Endodermal cell (in vitro differentiated cells): ENCODE data around the gene RALGAPA2. TPM values are rescaled to one million over a fixed set of nuclear protein-coding genes. Genes with fewer than 3 reads are reported as not detected.

Source experiments
- DNase-seq: peaks from one replicate; pipeline ENCODE4 v3.0.0-alpha.2; 2017
- H3K27ac ChIP-seq: 2 replicates; pipeline ENCODE4 v1.5.1; 2013; ENCODE audit warnings: mild to moderate bottlenecking, low read depth, low read length, moderate library complexity
- H3K27me3 ChIP-seq: 2 replicates; pipeline ENCODE4 v1.6.1; 2013; ENCODE audit warnings: mild to moderate bottlenecking, low read length, moderate library complexity; ENCODE audit not compliant: insufficient read depth, control insufficient read depth, poor library complexity, severe bottlenecking
- H3K36me3 ChIP-seq: 2 replicates; pipeline ENCODE4 v1.7.0; 2013; ENCODE audit warnings: mild to moderate bottlenecking, low read length, moderate library complexity; ENCODE audit not compliant: control insufficient read depth, insufficient read depth
- H3K4me1 ChIP-seq: one replicate; pipeline ENCODE4 v1.7.0; 2013; ENCODE audit warnings: low read length; ENCODE audit not compliant: control insufficient read depth, insufficient read depth
- H3K4me3 ChIP-seq: 2 replicates; pipeline ENCODE4 v1.5.1; 2013; ENCODE audit warnings: mild to moderate bottlenecking, low read length, moderate library complexity
- H3K9ac ChIP-seq: 2 replicates; pipeline ENCODE4 v1.6.1; 2013; ENCODE audit warnings: mild to moderate bottlenecking, low read length, moderate library complexity; ENCODE audit not compliant: poor library complexity, severe bottlenecking; ENCODE audit errors: extremely low read depth
- H3K9me3 ChIP-seq: 2 replicates; pipeline ENCODE4 v1.6.1; 2013; ENCODE audit warnings: mild to moderate bottlenecking, low read length, moderate library complexity; ENCODE audit not compliant: control insufficient read depth
- H3K27ac Mint-ChIP-seq: 2 replicates; pipeline ENCODE4 v1.8.0; 2020; ENCODE audit warnings: mixed read lengths
- H3K27me3 Mint-ChIP-seq: 2 replicates; pipeline ENCODE4 v1.8.0; 2021; ENCODE audit warnings: mild to moderate bottlenecking, mixed read lengths; ENCODE audit not compliant: insufficient read depth
- H3K36me3 Mint-ChIP-seq: 2 replicates; pipeline ENCODE4 v1.8.0; 2020; ENCODE audit warnings: low read depth, mixed read lengths
- H3K4me1 Mint-ChIP-seq: 2 replicates; pipeline ENCODE4 v1.8.0; 2020; ENCODE audit warnings: mixed read lengths
- H3K4me3 Mint-ChIP-seq: 2 replicates; pipeline ENCODE4 v1.8.0; 2020; ENCODE audit warnings: mild to moderate bottlenecking, moderate library complexity, mixed read lengths
- H3K9me3 Mint-ChIP-seq: 2 replicates; pipeline ENCODE4 v1.8.0; 2020; ENCODE audit warnings: mild to moderate bottlenecking, mixed read lengths
- WGBS, 2 experiments: methylation state at CpG; one replicate each; pipeline versions ENCODE4 v1.1.5 to v1.1.7; 2013; ENCODE audit warnings: missing lambda C conversion rate in 2 of 2, mixed read lengths in 1 of 2; ENCODE audit not compliant: insufficient coverage in 1 of 2, insufficient read length in 1 of 2; 5-methylcytosine and 5-hydroxymethylcytosine counted together
- total RNA-seq, 2 donors: library from RNA; stranded (reverse); fragmentation: NEBNext Ultra II Directional in 1 of 2; extraction: Animal tissue kit (Norgen Biotek cat#: 25700) in 1 of 2; gene quantifications; 2 replicates in 1 of 2; 3 replicates in 1 of 2; pipeline ENCODE4 v1.2.1, GENCODE V29; 2021
- TF ChIP-seq, protein P1 (sequence below): fragments of 200-600 bp; sonication (generic); conservative IDR thresholded peaks from 2 replicates; pipeline ENCODE4 v1.5.0; 2021; ENCODE audit warnings: antibody characterized with exemption, mild to moderate bottlenecking

RALGAPA2 gene
- total RNA-seq, 2 donors from 2014 or later, result 19.5 to 24.6 TPM

DNA sequence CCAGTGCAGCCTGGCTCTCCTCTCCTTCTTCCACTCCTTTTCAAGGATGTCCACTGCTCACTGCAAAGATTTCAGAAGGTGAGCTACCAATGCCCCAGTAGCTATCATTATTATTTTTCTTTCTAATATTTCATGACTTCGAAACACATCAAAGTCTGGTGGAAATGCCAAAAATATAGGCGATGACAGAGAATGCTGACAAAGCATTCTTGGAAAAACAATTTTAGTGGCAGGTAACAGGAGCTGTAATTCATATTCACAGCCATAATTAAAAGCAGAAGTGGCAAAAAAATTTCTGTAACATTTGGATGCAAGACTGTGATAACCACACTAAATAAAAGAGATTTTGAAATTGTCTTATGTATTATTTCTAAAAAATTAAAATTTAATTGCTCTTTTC lies 133.6 kb downstream of the RALGAPA2 start:
- 91% methylated on average over 2 of the region's 2 CpGs; no CpG with 5 or more reads in 1 of the 2 experiments for WGBS, 2 experiments
- peaks cover 3% of the 10 kb centered on the region for H3K4me1 ChIP-seq
- H3K27ac Mint-ChIP-seq, result no peak overlapping the region
- H3K27me3 ChIP-seq, result no peaks in the 10 kb centered on the region
- no peaks in the 10 kb centered on the region for H3K9me3 ChIP-seq
- H3K4me1 Mint-ChIP-seq, result peaks cover 10% of the 10 kb centered on the region
- peaks cover 9% of the 10 kb centered on the region for H3K36me3 Mint-ChIP-seq
- peaks cover 27% of the 10 kb centered on the region for H3K36me3 ChIP-seq
- no peak overlapping the region for H3K4me3 Mint-ChIP-seq
- no peaks in the 10 kb centered on the region for H3K9me3 Mint-ChIP-seq
- H3K27me3 Mint-ChIP-seq, result no peaks in the 10 kb centered on the region
- TF ChIP-seq, protein P1, sequence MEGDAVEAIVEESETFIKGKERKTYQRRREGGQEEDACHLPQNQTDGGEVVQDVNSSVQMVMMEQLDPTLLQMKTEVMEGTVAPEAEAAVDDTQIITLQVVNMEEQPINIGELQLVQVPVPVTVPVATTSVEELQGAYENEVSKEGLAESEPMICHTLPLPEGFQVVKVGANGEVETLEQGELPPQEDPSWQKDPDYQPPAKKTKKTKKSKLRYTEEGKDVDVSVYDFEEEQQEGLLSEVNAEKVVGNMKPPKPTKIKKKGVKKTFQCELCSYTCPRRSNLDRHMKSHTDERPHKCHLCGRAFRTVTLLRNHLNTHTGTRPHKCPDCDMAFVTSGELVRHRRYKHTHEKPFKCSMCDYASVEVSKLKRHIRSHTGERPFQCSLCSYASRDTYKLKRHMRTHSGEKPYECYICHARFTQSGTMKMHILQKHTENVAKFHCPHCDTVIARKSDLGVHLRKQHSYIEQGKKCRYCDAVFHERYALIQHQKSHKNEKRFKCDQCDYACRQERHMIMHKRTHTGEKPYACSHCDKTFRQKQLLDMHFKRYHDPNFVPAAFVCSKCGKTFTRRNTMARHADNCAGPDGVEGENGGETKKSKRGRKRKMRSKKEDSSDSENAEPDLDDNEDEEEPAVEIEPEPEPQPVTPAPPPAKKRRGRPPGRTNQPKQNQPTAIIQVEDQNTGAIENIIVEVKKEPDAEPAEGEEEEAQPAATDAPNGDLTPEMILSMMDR, result no peak
- H3K9ac ChIP-seq, result no peak overlapping the region
- DNase-seq, result no peak
- no peak overlapping the region for H3K4me3 ChIP-seq
- no peak overlapping the region for H3K27ac ChIP-seq

DNA sequence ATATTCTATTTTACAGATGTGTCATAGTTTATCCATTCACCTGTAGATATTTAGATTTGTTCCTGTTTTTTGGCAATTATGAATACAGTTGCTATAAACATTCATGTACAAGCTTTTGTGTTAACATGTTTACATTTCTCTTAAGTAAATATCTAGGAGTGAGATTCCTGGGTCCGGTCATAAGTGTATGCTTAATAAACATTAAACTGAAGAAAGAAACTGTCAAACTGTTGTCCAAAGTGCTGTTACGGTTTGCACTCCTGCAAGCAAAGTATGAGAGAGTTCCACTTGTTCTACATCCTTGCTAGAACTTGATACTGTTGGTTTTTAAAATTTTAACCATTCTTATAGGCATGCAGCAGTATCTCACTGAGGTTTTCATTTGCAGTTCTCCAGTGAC lies 138.6 kb downstream of the RALGAPA2 start:
- H3K27ac ChIP-seq, result no peak overlapping the region
- H3K4me1 ChIP-seq, result no peaks in the 10 kb centered on the region
- Mint-ChIP-seq H3K36me3 (peaks cover 2% of the 10 kb centered on the region), H3K27ac (no peak overlapping the region), H3K4me1 (no peaks in the 10 kb centered on the region), H3K4me3 (no peak overlapping the region), H3K9me3 (no peaks in the 10 kb centered on the region), H3K27me3 (no peaks in the 10 kb centered on the region)
- DNase-seq, result no peak
- no peak overlapping the region for H3K4me3 ChIP-seq
- WGBS, 2 experiments, result 94 to 97% methylated on average over 2 of the region's 2 CpGs
- no peak overlapping the region for H3K9ac ChIP-seq
- no peaks in the 10 kb centered on the region for H3K9me3 ChIP-seq
- peaks cover 26% of the 10 kb centered on the region for H3K36me3 ChIP-seq
- TF ChIP-seq, protein P1, result no peak
- no peaks in the 10 kb centered on the region for H3K27me3 ChIP-seq

- H3K27ac Mint-ChIP-seq, result no peak overlapping the region
- peaks cover 4% of the 10 kb centered on the region for H3K4me1 Mint-ChIP-seq
- Histone ChIP-seq H3K9me3 (no peaks in the 10 kb centered on the region), H3K4me1 (no peaks in the 10 kb centered on the region), H3K27ac (no peak overlapping the region), H3K36me3 (peaks cover 18% of the 10 kb centered on the region), H3K4me3 (no peak overlapping the region), H3K27me3 (no peaks in the 10 kb centered on the region), H3K9ac (no peak overlapping the region)
- DNase-seq, result no peak
- TF ChIP-seq, protein P1, result no peak
- H3K27me3 Mint-ChIP-seq, result no peaks in the 10 kb centered on the region
- H3K36me3 Mint-ChIP-seq, result peaks cover 2% of the 10 kb centered on the region
- H3K4me3 Mint-ChIP-seq, result no peak overlapping the region
- 94 to 95% methylated on average over 4 to 6 of the region's 6 CpGs for WGBS, 2 experiments
- no peaks in the 10 kb centered on the region for H3K9me3 Mint-ChIP-seq
Measured at GRCh38 chr20:20571068-20571780, 141.2 kb downstream of the RALGAPA2 start.
